VCaP (cell line): ENCODE results near the gene ANKS4B.

Source experiments
- H3K27ac ChIP-seq: fragments of 450-650 bp; 2 replicates; pipeline ENCODE4 v1.5.1; 2017
- CTCF ChIP-seq: fragments of 450-650 bp; conservative IDR thresholded peaks from 2 replicates; pipeline ENCODE4 v1.5.1; 2017; ENCODE audit warnings: mild to moderate bottlenecking, moderate library complexity

Gene ANKS4B

DNA sequence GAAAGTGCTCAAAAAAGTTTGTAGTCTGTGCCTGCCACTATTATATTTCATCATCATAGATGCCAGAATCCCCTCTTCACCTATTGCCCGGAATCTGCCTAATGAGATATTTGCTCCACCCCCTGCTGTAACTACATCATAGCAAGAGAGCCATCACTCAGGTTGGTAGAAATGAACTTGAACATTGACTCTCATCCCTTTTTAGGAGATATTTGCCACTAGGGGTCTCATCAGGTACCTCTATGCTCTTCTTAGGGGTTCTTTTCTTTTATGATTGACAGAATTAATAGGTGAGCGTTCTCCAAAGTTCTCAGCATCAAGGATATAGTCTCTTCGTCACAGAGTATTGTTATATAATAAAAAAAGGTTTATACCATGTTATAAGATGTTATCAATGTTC, 20.0 kb downstream of the ANKS4B start:
- H3K27ac ChIP-seq: no peak overlapping the region
- TF ChIP-seq CTCF: no peak

DNA sequence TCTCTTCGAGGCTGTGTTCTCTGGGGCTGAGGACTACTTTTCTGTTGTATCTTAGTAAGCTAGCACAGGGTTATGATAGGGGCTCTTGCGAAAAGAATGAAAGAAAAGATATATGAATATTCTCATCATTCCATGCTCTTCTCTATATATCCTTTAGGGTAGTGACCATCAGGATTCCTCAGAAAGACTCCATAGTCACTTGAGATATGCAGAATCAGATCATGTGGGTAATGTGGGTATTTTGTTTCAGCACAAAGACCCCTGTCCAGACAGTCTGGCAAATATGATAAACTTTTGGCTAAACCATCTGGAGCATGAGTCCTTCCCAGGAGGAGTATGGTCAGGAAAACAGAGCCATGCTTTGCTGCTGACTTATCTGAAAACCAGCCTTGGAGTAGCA, 23.1 kb downstream of the ANKS4B start:
- no peak overlapping the region for H3K27ac ChIP-seq
- TF ChIP-seq CTCF: no peak

DNA sequence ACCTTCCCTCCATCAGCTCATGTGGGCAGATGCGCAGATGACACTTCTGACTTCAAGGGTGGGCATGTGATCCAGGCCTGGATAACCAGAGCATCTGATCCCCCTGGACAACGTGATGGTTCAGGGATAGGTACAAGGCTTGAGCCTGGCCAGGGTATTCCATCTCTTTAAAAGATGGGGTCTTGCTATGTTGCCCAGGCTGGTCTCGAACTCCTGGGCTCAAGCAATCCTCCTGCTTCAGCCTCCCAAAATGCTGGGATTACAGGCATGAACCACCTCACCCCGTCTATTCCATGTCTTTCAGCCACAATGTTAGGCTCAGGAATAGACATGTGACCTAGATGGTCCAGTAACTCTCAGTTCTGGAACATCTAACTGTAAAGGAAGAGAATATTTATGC, 23.8 kb downstream of the ANKS4B start:
- H3K27ac ChIP-seq: no peak overlapping the region
- no peak for TF ChIP-seq CTCF

GRCh38 chr16:21260870-21261791, 27.6 kb downstream of the ANKS4B start:
- H3K27ac ChIP-seq: no peak overlapping the region
- TF ChIP-seq CTCF: no peak

GRCh38 chr16:21262779-21263639, 29.5 kb downstream of the ANKS4B start:
- H3K27ac ChIP-seq: peak overlapping the region; percentile 86

GRCh38 chr16:21263640-21264570, 30.4 kb downstream of the ANKS4B start:
- peak overlapping the region; percentile 86 for H3K27ac ChIP-seq
- no peak for TF ChIP-seq CTCF

More at GRCh38 chr16:21262779-21263639, 29.5 kb downstream of the ANKS4B start:
- TF ChIP-seq CTCF: no peak
